ENCODE results near the gene CLDN19. TPM values are rescaled to one million over a fixed set of nuclear protein-coding genes. Genes with fewer than 3 reads are reported as not detected.

Gene CLDN19
- polyA plus RNA-seq, 1 donor from 2014 or later, result not detected

GRCh38 chr1:42784547-42784945 lies 44.5 kb upstream of the CLDN19 start:
- Histone ChIP-seq H3K9me2 (ENCODE audit: insufficient read depth, low read length) (no peaks in the 10 kb centered on the region), H3K9me3 (ENCODE audit: low read length) (no peaks in the 10 kb centered on the region), H3K9ac (ENCODE audit: low read length) (no peak overlapping the region), H2AFZ (ENCODE audit: low read depth, low read length) (no peak overlapping the region), H3K36me3 (ENCODE audit: insufficient read depth, low read length) (no peaks in the 10 kb centered on the region), H3K4me2 (ENCODE audit: low read length) (no peak overlapping the region), H3K4me3 (ENCODE audit: low read length) (no peak overlapping the region), H3F3A (ENCODE audit: insufficient read depth, low read length, poor library complexity, severe bottlenecking) (no peaks in the 10 kb centered on the region), H4K20me1 (ENCODE audit: insufficient read depth) (no peaks in the 10 kb centered on the region), H3K27me3 (ENCODE audit: insufficient read depth, low read depth, low read length) (no peaks in the 10 kb centered on the region), H3K79me2 (replicated peaks; ENCODE audit: insufficient read depth, low read length) (no peaks in the 10 kb centered on the region), H3K27ac (ENCODE audit: low read length) (no peak overlapping the region)
- no peak for TF ChIP-seq EP300 (conservative IDR thresholded peaks at IDR 0.05; ENCODE audit: poor library complexity, severe bottlenecking)
- no peak for TF ChIP-seq SMC3 (conservative IDR thresholded peaks at IDR 0.05; ENCODE audit: poor library complexity)
- no peak for TF ChIP-seq TAF1 (IDR thresholded peaks at IDR 0.05; ENCODE audit: low read depth)
- TF ChIP-seq, protein P1, sequence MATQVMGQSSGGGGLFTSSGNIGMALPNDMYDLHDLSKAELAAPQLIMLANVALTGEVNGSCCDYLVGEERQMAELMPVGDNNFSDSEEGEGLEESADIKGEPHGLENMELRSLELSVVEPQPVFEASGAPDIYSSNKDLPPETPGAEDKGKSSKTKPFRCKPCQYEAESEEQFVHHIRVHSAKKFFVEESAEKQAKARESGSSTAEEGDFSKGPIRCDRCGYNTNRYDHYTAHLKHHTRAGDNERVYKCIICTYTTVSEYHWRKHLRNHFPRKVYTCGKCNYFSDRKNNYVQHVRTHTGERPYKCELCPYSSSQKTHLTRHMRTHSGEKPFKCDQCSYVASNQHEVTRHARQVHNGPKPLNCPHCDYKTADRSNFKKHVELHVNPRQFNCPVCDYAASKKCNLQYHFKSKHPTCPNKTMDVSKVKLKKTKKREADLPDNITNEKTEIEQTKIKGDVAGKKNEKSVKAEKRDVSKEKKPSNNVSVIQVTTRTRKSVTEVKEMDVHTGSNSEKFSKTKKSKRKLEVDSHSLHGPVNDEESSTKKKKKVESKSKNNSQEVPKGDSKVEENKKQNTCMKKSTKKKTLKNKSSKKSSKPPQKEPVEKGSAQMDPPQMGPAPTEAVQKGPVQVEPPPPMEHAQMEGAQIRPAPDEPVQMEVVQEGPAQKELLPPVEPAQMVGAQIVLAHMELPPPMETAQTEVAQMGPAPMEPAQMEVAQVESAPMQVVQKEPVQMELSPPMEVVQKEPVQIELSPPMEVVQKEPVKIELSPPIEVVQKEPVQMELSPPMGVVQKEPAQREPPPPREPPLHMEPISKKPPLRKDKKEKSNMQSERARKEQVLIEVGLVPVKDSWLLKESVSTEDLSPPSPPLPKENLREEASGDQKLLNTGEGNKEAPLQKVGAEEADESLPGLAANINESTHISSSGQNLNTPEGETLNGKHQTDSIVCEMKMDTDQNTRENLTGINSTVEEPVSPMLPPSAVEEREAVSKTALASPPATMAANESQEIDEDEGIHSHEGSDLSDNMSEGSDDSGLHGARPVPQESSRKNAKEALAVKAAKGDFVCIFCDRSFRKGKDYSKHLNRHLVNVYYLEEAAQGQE (IDR thresholded peaks at IDR 0.05; ENCODE audit: borderline replicate concordance), result no peak
- TF ChIP-seq MXI1 (conservative IDR thresholded peaks at IDR 0.05; ENCODE audit: poor library complexity, severe bottlenecking), result no peak
- TF ChIP-seq EZH2 (IDR thresholded peaks at IDR 0.05; ENCODE audit: borderline replicate concordance, insufficient read depth, low read length, poor library complexity, severe bottlenecking), result no peak
- no peak for TF ChIP-seq RAD21 (conservative IDR thresholded peaks at IDR 0.05)
- TF ChIP-seq POLR2AphosphoS5 (IDR thresholded peaks at IDR 0.05), result no peak
- TF ChIP-seq, protein P2, sequence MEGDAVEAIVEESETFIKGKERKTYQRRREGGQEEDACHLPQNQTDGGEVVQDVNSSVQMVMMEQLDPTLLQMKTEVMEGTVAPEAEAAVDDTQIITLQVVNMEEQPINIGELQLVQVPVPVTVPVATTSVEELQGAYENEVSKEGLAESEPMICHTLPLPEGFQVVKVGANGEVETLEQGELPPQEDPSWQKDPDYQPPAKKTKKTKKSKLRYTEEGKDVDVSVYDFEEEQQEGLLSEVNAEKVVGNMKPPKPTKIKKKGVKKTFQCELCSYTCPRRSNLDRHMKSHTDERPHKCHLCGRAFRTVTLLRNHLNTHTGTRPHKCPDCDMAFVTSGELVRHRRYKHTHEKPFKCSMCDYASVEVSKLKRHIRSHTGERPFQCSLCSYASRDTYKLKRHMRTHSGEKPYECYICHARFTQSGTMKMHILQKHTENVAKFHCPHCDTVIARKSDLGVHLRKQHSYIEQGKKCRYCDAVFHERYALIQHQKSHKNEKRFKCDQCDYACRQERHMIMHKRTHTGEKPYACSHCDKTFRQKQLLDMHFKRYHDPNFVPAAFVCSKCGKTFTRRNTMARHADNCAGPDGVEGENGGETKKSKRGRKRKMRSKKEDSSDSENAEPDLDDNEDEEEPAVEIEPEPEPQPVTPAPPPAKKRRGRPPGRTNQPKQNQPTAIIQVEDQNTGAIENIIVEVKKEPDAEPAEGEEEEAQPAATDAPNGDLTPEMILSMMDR (IDR thresholded peaks at IDR 0.05; ENCODE audit: poor library complexity, severe bottlenecking), result no peak

DNA sequence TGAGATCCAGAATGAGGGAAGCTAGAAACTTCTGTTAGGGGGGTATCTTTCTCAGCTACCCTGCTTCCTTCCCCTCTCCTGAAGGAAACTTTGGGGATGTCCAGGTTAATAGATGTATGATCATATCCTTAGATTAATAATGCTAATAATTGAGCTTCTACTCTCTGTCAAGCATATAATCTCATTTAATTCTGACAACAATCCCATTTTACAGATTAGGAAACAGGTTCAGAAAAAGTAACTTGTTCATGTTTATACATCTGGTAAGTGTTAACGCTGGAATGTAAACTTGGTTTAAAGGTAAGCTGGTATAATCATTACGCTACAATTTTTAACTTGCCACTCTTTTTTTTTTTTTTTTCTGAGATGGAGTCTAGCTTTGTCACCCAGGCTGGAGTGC lies 43.1 kb upstream of the CLDN19 start:
- Histone ChIP-seq H3K36me3 (ENCODE audit: insufficient read depth, low read length) (peaks cover 2% of the 10 kb centered on the region), H3K79me2 (replicated peaks; ENCODE audit: insufficient read depth, low read length) (no peaks in the 10 kb centered on the region), H3K4me2 (ENCODE audit: low read length) (no peak overlapping the region), H3K4me3 (ENCODE audit: low read length) (no peak overlapping the region), H3K9me2 (ENCODE audit: insufficient read depth, low read length) (no peaks in the 10 kb centered on the region), H3F3A (ENCODE audit: insufficient read depth, low read length, poor library complexity, severe bottlenecking) (no peaks in the 10 kb centered on the region), H4K20me1 (ENCODE audit: insufficient read depth) (no peaks in the 10 kb centered on the region), H3K9ac (ENCODE audit: low read length) (no peak overlapping the region), H3K9me3 (ENCODE audit: low read length) (no peaks in the 10 kb centered on the region), H3K27ac (ENCODE audit: low read length) (no peak overlapping the region), H2AFZ (ENCODE audit: low read depth, low read length) (no peak overlapping the region), H3K27me3 (ENCODE audit: insufficient read depth, low read depth, low read length) (no peaks in the 10 kb centered on the region)
- TF ChIP-seq SMC3 (conservative IDR thresholded peaks at IDR 0.05; ENCODE audit: poor library complexity) (no peak), RAD21 (conservative IDR thresholded peaks at IDR 0.05) (no peak)

- Histone ChIP-seq H3K4me2 (ENCODE audit: low read length) (no peak overlapping the region), H3K27me3 (ENCODE audit: insufficient read depth, low read depth, low read length) (no peaks in the 10 kb centered on the region), H3K9me3 (ENCODE audit: low read length) (no peaks in the 10 kb centered on the region), H3K4me3 (ENCODE audit: low read length) (no peak overlapping the region), H3K79me2 (replicated peaks; ENCODE audit: insufficient read depth, low read length) (no peaks in the 10 kb centered on the region), H3K9me2 (ENCODE audit: insufficient read depth, low read length) (no peaks in the 10 kb centered on the region), H3F3A (ENCODE audit: insufficient read depth, low read length, poor library complexity, severe bottlenecking) (no peaks in the 10 kb centered on the region), H3K36me3 (ENCODE audit: insufficient read depth, low read length) (peaks cover 6% of the 10 kb centered on the region), H3K27ac (ENCODE audit: low read length) (no peak overlapping the region), H4K20me1 (ENCODE audit: insufficient read depth) (no peaks in the 10 kb centered on the region), H2AFZ (ENCODE audit: low read depth, low read length) (no peak overlapping the region), H3K9ac (ENCODE audit: low read length) (no peak overlapping the region)
- no peak for TF ChIP-seq TAF1 (IDR thresholded peaks at IDR 0.05; ENCODE audit: low read depth)
- TF ChIP-seq MXI1 (conservative IDR thresholded peaks at IDR 0.05; ENCODE audit: poor library complexity, severe bottlenecking), result no peak
- TF ChIP-seq RAD21 (conservative IDR thresholded peaks at IDR 0.05), result no peak
- TF ChIP-seq POLR2AphosphoS5 (IDR thresholded peaks at IDR 0.05), result no peak
- TF ChIP-seq EZH2 (IDR thresholded peaks at IDR 0.05; ENCODE audit: borderline replicate concordance, insufficient read depth, low read length, poor library complexity, severe bottlenecking), result no peak
- TF ChIP-seq EP300 (conservative IDR thresholded peaks at IDR 0.05; ENCODE audit: poor library complexity, severe bottlenecking), result no peak
- TF ChIP-seq, protein P1 (IDR thresholded peaks at IDR 0.05; ENCODE audit: borderline replicate concordance), result no peak
- TF ChIP-seq SMC3 (conservative IDR thresholded peaks at IDR 0.05; ENCODE audit: poor library complexity), result no peak
- TF ChIP-seq, protein P2 (IDR thresholded peaks at IDR 0.05; ENCODE audit: poor library complexity, severe bottlenecking), result no peak
Measured at GRCh38 chr1:42780176-42780575, 40.1 kb upstream of the CLDN19 start.

All from neural cell (in vitro differentiated cells).